GM12891 (cell line): ENCODE data around the gene EVC2.

ENCODE experiments used
- PAX5 ChIP-seq: IDR thresholded peaks from 2 replicates; pipeline ENCODE4 v1.6.1; 2011; ENCODE audit warnings: low read length, moderate library complexity, mild to moderate bottlenecking; ENCODE audit not compliant: insufficient read depth, severe bottlenecking
- POLR2A ChIP-seq: IDR thresholded peaks from 2 replicates; pipeline ENCODE4 v1.6.1; 2011; ENCODE audit warnings: low read depth, low read length, control low read depth
- POLR2AphosphoS5 ChIP-seq: IDR thresholded peaks from 2 replicates; pipeline ENCODE4 v1.6.1; 2011; ENCODE audit warnings: low read depth, low read length, control low read depth
- POU2F2 ChIP-seq: IDR thresholded peaks from 2 replicates; pipeline ENCODE4 v1.6.1; 2011; ENCODE audit warnings: low read depth, mild to moderate bottlenecking, control low read depth, low read length, moderate library complexity
- SPI1 ChIP-seq: IDR thresholded peaks from 2 replicates; pipeline ENCODE4 v1.6.1; 2011; ENCODE audit warnings: low read depth, low read length, control low read depth
- TAF1 ChIP-seq: IDR thresholded peaks from 2 replicates; pipeline ENCODE4 v1.6.1; 2011; ENCODE audit warnings: low read depth, low read length, control low read depth

GRCh38 chr4:5732158-5732557, 23.8 kb upstream of the EVC2 start:
- TF ChIP-seq POLR2A (no peak), TAF1 (no peak), POLR2AphosphoS5 (no peak), SPI1 (no peak), POU2F2 (no peak), PAX5 (no peak)
